Gastrocnemius medialis (tissue), 4 donors: ENCODE measurements around the gene SNCA. TPM values are rescaled to one million over a fixed set of nuclear protein-coding genes. Genes with fewer than 3 reads are reported as not detected.

Experiments used
- ATAC-seq, 2 donors: fragments of 150-250 bp; one replicate each; pipeline ENCODE4 v1.9.1; 2016
- DNase-seq, 2 donors: peaks; one replicate each; pipeline ENCODE4 v3.0.0-alpha.2; 2019
- H3K27ac ChIP-seq, 4 donors: fragments of 200-600 bp; sonication (generic); 1 replicate in 1 of 4; 2 replicates in 3 of 4; pipeline ENCODE4 v1.5.1; 2016 to 2018; ENCODE audit warnings: mild to moderate bottlenecking in 2 of 4, moderate library complexity in 1 of 4
- H3K27me3 ChIP-seq, 3 donors: fragments of 200-600 bp; sonication (generic) in 2 of 3; 1 replicate in 1 of 3; 2 replicates in 2 of 3; pipeline versions ENCODE4 v1.5.1 to v1.6.0; 2016 to 2019; ENCODE audit warnings: mild to moderate bottlenecking in 1 of 3, moderate library complexity in 1 of 3
- H3K36me3 ChIP-seq, 2 donors: fragments of 200-600 bp; sonication (generic) in 1 of 2; one replicate each; pipeline ENCODE4 v1.5.1; 2017 to 2018
- H3K4me1 ChIP-seq, 2 donors: fragments of 200-600 bp; sonication (generic) in 1 of 2; one replicate each; pipeline ENCODE4 v1.5.1; 2016 to 2017; ENCODE audit warnings: mild to moderate bottlenecking in 2 of 2
- H3K4me3 ChIP-seq, 4 donors: fragments of 200-600 bp; sonication (generic) in 3 of 4; 1 replicate in 1 of 4; 2 replicates in 3 of 4; pipeline ENCODE4 v1.5.1; 2016 to 2019; ENCODE audit warnings: mild to moderate bottlenecking in 2 of 4
- H3K9me3 ChIP-seq, 3 donors: fragments of 200-600 bp; sonication (generic) in 2 of 3; 1 replicate in 1 of 3; 2 replicates in 2 of 3; pipeline ENCODE4 v1.5.1; 2016 to 2019
- CTCF ChIP-seq, 5 experiments: fragments of 450-650 bp in 3 of 5; fragments of 200-600 bp in 2 of 5; sonication (generic) in 2 of 5; IDR thresholded peaks in 4 of 5; conservative IDR thresholded peaks in 1 of 5; 1 replicate in 4 of 5; 2 replicates in 1 of 5; pipeline ENCODE4 v1.5.1; 2016 to 2019; ENCODE audit warnings: antibody characterized with exemption in 5 of 5, mild to moderate bottlenecking in 3 of 5, moderate library complexity in 3 of 5
- POLR2A ChIP-seq, 2 donors: fragments of 450-650 bp; IDR thresholded peaks; one replicate each; pipeline ENCODE4 v1.6.1; 2017; ENCODE audit warnings: antibody characterized with exemption in 2 of 2, mild to moderate bottlenecking in 2 of 2, moderate library complexity in 2 of 2
- in situ Hi-C, 4 donors: fragments of 200-750 bp; cut with MboI; loops; one replicate each; pipeline versions ENCODE4 v1.15.0 to v1.8.0; 2017; ENCODE audit warnings: low sequenced_read_pairs in 4 of 4
- intact Hi-C: fragments of 100-400 bp; cut with DNase I; formaldehyde crosslinking; loops from one replicate; pipeline ENCODE4 v1.15.1; 2023; ENCODE audit warnings: low total_unique reads
- total RNA-seq, 4 donors: library from RNA; depleted of rRNA; stranded (reverse); fragments of >200 nt; gene quantifications; one replicate each; pipeline versions ENCODE4 v1.1.0 to v1.2.3, GENCODE V29; 2016

SNCA gene
- total RNA-seq, 4 donors from 2014 or later, result 0.73 to 1.7 (median 1.1) TPM; not detected in 1

GRCh38 chr4:89685690-89686089 is 151.3 kb downstream of the SNCA start:
- Histone ChIP-seq H3K27ac (no peak overlapping the region), H3K4me1 (no peaks in the 10 kb centered on the region), H3K9me3 (no peaks in the 10 kb centered on the region), H3K4me3 (no peak overlapping the region), H3K36me3 (no peaks in the 10 kb centered on the region), H3K27me3 (no peaks in the 10 kb centered on the region)
- ATAC-seq (no peak), DNase-seq (no peak)
- TF ChIP-seq POLR2A (IDR thresholded peaks at IDR 0.05) (no peak), CTCF (IDR thresholded peaks at IDR 0.05 in 4 of 5, conservative IDR thresholded peaks at IDR 0.05 in 1 of 5) (no peak)
- intact Hi-C loops, result no loop called here
- in situ Hi-C loops, result no loop called here

- in situ Hi-C loops, result no loop called here
- ATAC-seq (no peak), DNase-seq (no peak)
- Histone ChIP-seq H3K9me3 (no peaks in the 10 kb centered on the region), H3K27ac (no peak overlapping the region), H3K36me3 (no peaks in the 10 kb centered on the region), H3K27me3 (no peaks in the 10 kb centered on the region), H3K4me1 (no peaks in the 10 kb centered on the region), H3K4me3 (no peak overlapping the region)
- intact Hi-C loops, result no loop called here
- no peak for TF ChIP-seq CTCF (IDR thresholded peaks at IDR 0.05 in 4 of 5, conservative IDR thresholded peaks at IDR 0.05 in 1 of 5)
- TF ChIP-seq POLR2A (IDR thresholded peaks at IDR 0.05), result no peak
Observed at GRCh38 chr4:89685277-89685676, 151.7 kb downstream of the SNCA start.

GRCh38 chr4:89684536-89684935 is 152.4 kb downstream of the SNCA start:
- H3K4me1 ChIP-seq, result no peaks in the 10 kb centered on the region
- no peak overlapping the region for H3K27ac ChIP-seq
- DNase-seq, result no peak
- no peaks in the 10 kb centered on the region for H3K9me3 ChIP-seq
- TF ChIP-seq POLR2A (IDR thresholded peaks at IDR 0.05), result no peak
- no peak for TF ChIP-seq CTCF (IDR thresholded peaks at IDR 0.05 in 4 of 5, conservative IDR thresholded peaks at IDR 0.05 in 1 of 5)
- in situ Hi-C loops, result no loop called here
- no peak overlapping the region for H3K4me3 ChIP-seq
- intact Hi-C loops, result no loop called here
- ATAC-seq, result no peak
- H3K27me3 ChIP-seq, result no peaks in the 10 kb centered on the region
- H3K36me3 ChIP-seq, result no peaks in the 10 kb centered on the region

- no peaks in the 10 kb centered on the region for H3K9me3 ChIP-seq
- no peak for DNase-seq
- ATAC-seq, result no peak
- H3K36me3 ChIP-seq, result no peaks in the 10 kb centered on the region
- no peaks in the 10 kb centered on the region for H3K4me1 ChIP-seq
- intact Hi-C loops, result no loop called here
- in situ Hi-C loops, result no loop called here
- H3K27me3 ChIP-seq, result no peaks in the 10 kb centered on the region
- H3K27ac ChIP-seq, result no peak overlapping the region
- TF ChIP-seq CTCF (IDR thresholded peaks at IDR 0.05 in 4 of 5, conservative IDR thresholded peaks at IDR 0.05 in 1 of 5) (no peak), POLR2A (IDR thresholded peaks at IDR 0.05) (no peak)
- H3K4me3 ChIP-seq, result no peak overlapping the region
Observed at GRCh38 chr4:89682808-89683207, 154.2 kb downstream of the SNCA start.

GRCh38 chr4:89681671-89682070 is 155.3 kb downstream of the SNCA start:
- in situ Hi-C loops, result no loop called here
- ATAC-seq (no peak), DNase-seq (no peak)
- H3K9me3 ChIP-seq, result no peaks in the 10 kb centered on the region
- intact Hi-C loops, result no loop called here
- no peaks in the 10 kb centered on the region for H3K27me3 ChIP-seq
- TF ChIP-seq CTCF (IDR thresholded peaks at IDR 0.05 in 4 of 5, conservative IDR thresholded peaks at IDR 0.05 in 1 of 5) (no peak), POLR2A (IDR thresholded peaks at IDR 0.05) (no peak)
- no peaks in the 10 kb centered on the region for H3K4me1 ChIP-seq
- H3K27ac ChIP-seq, result no peak overlapping the region
- no peaks in the 10 kb centered on the region for H3K36me3 ChIP-seq
- no peak overlapping the region for H3K4me3 ChIP-seq
